Neural cell (in vitro differentiated cells): ENCODE data around the gene GSTM5. TPM values are rescaled to one million over a fixed set of nuclear protein-coding genes. Genes with fewer than 3 reads are reported as not detected.
"Not testable (repeated sequence)": the region's sequence is repeated elsewhere in the genome, so short reads cannot be mapped to it uniquely, and the experiment has no call there.

Experiments
- H2AFZ ChIP-seq: fragments of 200-600, 300-800 bp; sonication (generic), shearing (Covaris generic); 2 replicates; pipeline ENCODE4 v1.6.0; 2014; ENCODE audit warnings: low read depth, mild to moderate bottlenecking, antibody characterized with exemption, low read length, moderate library complexity
- H3F3A ChIP-seq: fragments of 200-600 bp; shearing (Covaris generic); 2 replicates; pipeline ENCODE4 v1.6.1; 2016; ENCODE audit warnings: mild to moderate bottlenecking, moderate library complexity, mixed read lengths, antibody characterized with exemption, low read length; ENCODE audit not compliant: insufficient read depth, poor library complexity, severe bottlenecking
- H3K27ac ChIP-seq: fragments of 200-600, 300-800 bp; sonication (generic), shearing (Covaris generic); 2 replicates; pipeline ENCODE4 v1.5.1; 2014; ENCODE audit warnings: mild to moderate bottlenecking, low read length, moderate library complexity
- H3K27me3 ChIP-seq: fragments of 300-800, 200-600 bp; sonication (generic), shearing (Covaris generic); 2 replicates; pipeline ENCODE4 v1.6.0; 2014; ENCODE audit warnings: mild to moderate bottlenecking, low read depth, low read length, moderate library complexity; ENCODE audit not compliant: insufficient read depth
- H3K36me3 ChIP-seq: fragments of 300-800, 200-600 bp; sonication (generic), shearing (Covaris generic); 2 replicates; pipeline ENCODE4 v1.5.1; 2014; ENCODE audit warnings: mild to moderate bottlenecking, antibody characterized with exemption, low read length, moderate library complexity; ENCODE audit not compliant: insufficient read depth
- H3K4me2 ChIP-seq: fragments of 300-800, 200-600 bp; sonication (generic), shearing (Covaris generic); 2 replicates; pipeline ENCODE4 v1.6.0; 2014; ENCODE audit warnings: mild to moderate bottlenecking, low read length
- H3K4me3 ChIP-seq: fragments of 300-800, 200-600 bp; sonication (generic), shearing (Covaris generic); 2 replicates; pipeline ENCODE4 v1.5.1; 2014; ENCODE audit warnings: mild to moderate bottlenecking, low read length, moderate library complexity
- H3K79me2 ChIP-seq: fragments of 200-600 bp; shearing (Covaris generic); replicated peaks from 2 replicates; pipeline ENCODE4 v1.6.0; 2014; ENCODE audit warnings: mild to moderate bottlenecking, low read length, moderate library complexity; ENCODE audit not compliant: insufficient read depth
- H3K9ac ChIP-seq: fragments of 300-800, 200-600 bp; sonication (generic), shearing (Covaris generic); 2 replicates; pipeline ENCODE4 v1.6.1; 2016; ENCODE audit warnings: mild to moderate bottlenecking, low read length, mixed read lengths
- H3K9me2 ChIP-seq: fragments of 200-600 bp; shearing (Covaris generic); 2 replicates; pipeline ENCODE4 v1.6.1; 2016; ENCODE audit warnings: mild to moderate bottlenecking, low read length, mixed read lengths; ENCODE audit not compliant: insufficient read depth
- H3K9me3 ChIP-seq: fragments of 200-600, 300-800 bp; sonication (generic), shearing (Covaris generic); 2 replicates; pipeline ENCODE4 v1.6.1; 2016; ENCODE audit warnings: mild to moderate bottlenecking, mixed run types, low read length, moderate library complexity, mixed read lengths
- H4K20me1 ChIP-seq: fragments of 200-600 bp; shearing (Covaris generic); 2 replicates; pipeline ENCODE4 v1.6.1; 2016; ENCODE audit warnings: mild to moderate bottlenecking, mixed run types; ENCODE audit not compliant: insufficient read depth
- EP300 ChIP-seq: fragments of 450-650 bp; conservative IDR thresholded peaks from 2 replicates; pipeline ENCODE4 v1.6.1; 2014; ENCODE audit warnings: antibody characterized with exemption, mild to moderate bottlenecking, moderate library complexity; ENCODE audit not compliant: poor library complexity, severe bottlenecking
- EZH2 ChIP-seq: fragments of 200-600, 300-800 bp; shearing (Covaris generic), sonication (generic); IDR thresholded peaks from 2 replicates; pipeline ENCODE4 v1.6.1; 2014; ENCODE audit warnings: antibody characterized with exemption, low read length, borderline replicate concordance, mild to moderate bottlenecking; ENCODE audit not compliant: insufficient read depth, poor library complexity, severe bottlenecking
- MXI1 ChIP-seq: fragments of 450-650 bp; conservative IDR thresholded peaks from 2 replicates; pipeline ENCODE4 v1.6.1; 2014; ENCODE audit warnings: antibody characterized with exemption, mild to moderate bottlenecking; ENCODE audit not compliant: poor library complexity, severe bottlenecking
- POLR2AphosphoS5 ChIP-seq: IDR thresholded peaks from 2 replicates; pipeline ENCODE4 v1.6.1; 2012
- SMC3 ChIP-seq: fragments of 450-650 bp; conservative IDR thresholded peaks from 2 replicates; pipeline ENCODE4 v1.6.1; 2014; ENCODE audit warnings: antibody characterized with exemption, mild to moderate bottlenecking, moderate library complexity; ENCODE audit not compliant: poor library complexity
- polyA plus RNA-seq: library from polyadenylated mRNA; depleted of rRNA; stranded (reverse); fragments of >200 nt; gene quantifications from 2 replicates; pipeline ENCODE4 v1.2.3, GENCODE V29; 2014
- TF ChIP-seq, protein P1 (sequence below): fragments of 450-650 bp; IDR thresholded peaks from 2 replicates; pipeline ENCODE4 v1.5.1; 2014; ENCODE audit warnings: antibody characterized with exemption, mild to moderate bottlenecking, moderate library complexity; ENCODE audit not compliant: poor library complexity, severe bottlenecking
- TF ChIP-seq, protein P2 (sequence below): IDR thresholded peaks from 2 replicates; pipeline ENCODE4 v1.6.1; 2012; ENCODE audit warnings: borderline replicate concordance

Gene GSTM5
- polyA plus RNA-seq, 1 donor from 2014 or later: not detected

DNA sequence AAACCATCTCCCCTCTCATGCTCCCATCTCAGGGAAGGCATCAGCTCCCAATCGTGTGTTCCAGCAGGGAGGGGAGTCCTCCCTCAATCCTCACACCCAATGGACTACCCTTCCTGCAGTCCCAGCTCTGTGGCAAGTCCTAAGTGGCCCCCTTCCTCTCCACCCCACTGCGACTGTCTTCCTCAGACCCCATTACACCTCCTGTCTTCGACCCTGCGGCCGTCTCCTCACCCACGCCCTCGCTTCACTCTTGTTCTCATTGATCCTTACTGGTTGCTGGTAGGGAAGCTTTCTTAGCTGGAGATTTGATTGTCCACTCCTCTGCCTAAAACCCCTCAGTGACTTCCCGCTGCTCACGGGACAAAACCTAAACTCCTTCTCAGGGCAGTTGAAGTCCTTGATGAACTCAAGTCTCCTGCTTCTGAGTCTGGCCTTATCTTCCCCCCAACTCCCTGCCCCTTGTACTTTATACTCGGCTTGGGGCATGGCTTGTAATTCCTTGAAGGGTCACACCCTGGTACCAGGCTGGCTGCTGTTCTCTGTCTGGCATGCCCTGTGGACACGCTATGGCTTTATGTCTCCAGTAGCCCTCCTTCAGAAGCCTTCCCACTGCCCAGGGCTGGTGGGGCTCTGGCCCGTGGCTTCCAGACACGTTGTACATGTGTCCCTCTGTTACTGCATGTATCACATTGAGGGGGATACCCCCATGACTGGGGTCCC lies 54.0 kb downstream of the GSTM5 start:
- Histone ChIP-seq H3K9ac (no peak overlapping the region), H3K36me3 (no peaks in the 10 kb centered on the region), H3K9me2 (no peaks in the 10 kb centered on the region), H3K4me2 (no peak overlapping the region), H3F3A (no peaks in the 10 kb centered on the region), H3K4me3 (no peak overlapping the region), H4K20me1 (no peaks in the 10 kb centered on the region), H3K9me3 (no peaks in the 10 kb centered on the region), H3K79me2 (no peaks in the 10 kb centered on the region), H2AFZ (no peak overlapping the region), H3K27ac (no peak overlapping the region), H3K27me3 (no peaks in the 10 kb centered on the region)
- TF ChIP-seq EP300: no peak
- TF ChIP-seq, protein P1, sequence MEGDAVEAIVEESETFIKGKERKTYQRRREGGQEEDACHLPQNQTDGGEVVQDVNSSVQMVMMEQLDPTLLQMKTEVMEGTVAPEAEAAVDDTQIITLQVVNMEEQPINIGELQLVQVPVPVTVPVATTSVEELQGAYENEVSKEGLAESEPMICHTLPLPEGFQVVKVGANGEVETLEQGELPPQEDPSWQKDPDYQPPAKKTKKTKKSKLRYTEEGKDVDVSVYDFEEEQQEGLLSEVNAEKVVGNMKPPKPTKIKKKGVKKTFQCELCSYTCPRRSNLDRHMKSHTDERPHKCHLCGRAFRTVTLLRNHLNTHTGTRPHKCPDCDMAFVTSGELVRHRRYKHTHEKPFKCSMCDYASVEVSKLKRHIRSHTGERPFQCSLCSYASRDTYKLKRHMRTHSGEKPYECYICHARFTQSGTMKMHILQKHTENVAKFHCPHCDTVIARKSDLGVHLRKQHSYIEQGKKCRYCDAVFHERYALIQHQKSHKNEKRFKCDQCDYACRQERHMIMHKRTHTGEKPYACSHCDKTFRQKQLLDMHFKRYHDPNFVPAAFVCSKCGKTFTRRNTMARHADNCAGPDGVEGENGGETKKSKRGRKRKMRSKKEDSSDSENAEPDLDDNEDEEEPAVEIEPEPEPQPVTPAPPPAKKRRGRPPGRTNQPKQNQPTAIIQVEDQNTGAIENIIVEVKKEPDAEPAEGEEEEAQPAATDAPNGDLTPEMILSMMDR: no peak
- TF ChIP-seq MXI1: no peak
- TF ChIP-seq, protein P2, sequence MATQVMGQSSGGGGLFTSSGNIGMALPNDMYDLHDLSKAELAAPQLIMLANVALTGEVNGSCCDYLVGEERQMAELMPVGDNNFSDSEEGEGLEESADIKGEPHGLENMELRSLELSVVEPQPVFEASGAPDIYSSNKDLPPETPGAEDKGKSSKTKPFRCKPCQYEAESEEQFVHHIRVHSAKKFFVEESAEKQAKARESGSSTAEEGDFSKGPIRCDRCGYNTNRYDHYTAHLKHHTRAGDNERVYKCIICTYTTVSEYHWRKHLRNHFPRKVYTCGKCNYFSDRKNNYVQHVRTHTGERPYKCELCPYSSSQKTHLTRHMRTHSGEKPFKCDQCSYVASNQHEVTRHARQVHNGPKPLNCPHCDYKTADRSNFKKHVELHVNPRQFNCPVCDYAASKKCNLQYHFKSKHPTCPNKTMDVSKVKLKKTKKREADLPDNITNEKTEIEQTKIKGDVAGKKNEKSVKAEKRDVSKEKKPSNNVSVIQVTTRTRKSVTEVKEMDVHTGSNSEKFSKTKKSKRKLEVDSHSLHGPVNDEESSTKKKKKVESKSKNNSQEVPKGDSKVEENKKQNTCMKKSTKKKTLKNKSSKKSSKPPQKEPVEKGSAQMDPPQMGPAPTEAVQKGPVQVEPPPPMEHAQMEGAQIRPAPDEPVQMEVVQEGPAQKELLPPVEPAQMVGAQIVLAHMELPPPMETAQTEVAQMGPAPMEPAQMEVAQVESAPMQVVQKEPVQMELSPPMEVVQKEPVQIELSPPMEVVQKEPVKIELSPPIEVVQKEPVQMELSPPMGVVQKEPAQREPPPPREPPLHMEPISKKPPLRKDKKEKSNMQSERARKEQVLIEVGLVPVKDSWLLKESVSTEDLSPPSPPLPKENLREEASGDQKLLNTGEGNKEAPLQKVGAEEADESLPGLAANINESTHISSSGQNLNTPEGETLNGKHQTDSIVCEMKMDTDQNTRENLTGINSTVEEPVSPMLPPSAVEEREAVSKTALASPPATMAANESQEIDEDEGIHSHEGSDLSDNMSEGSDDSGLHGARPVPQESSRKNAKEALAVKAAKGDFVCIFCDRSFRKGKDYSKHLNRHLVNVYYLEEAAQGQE: no peak
- TF ChIP-seq EZH2: no peak
- TF ChIP-seq SMC3: no peak
- no peak for TF ChIP-seq POLR2AphosphoS5

DNA sequence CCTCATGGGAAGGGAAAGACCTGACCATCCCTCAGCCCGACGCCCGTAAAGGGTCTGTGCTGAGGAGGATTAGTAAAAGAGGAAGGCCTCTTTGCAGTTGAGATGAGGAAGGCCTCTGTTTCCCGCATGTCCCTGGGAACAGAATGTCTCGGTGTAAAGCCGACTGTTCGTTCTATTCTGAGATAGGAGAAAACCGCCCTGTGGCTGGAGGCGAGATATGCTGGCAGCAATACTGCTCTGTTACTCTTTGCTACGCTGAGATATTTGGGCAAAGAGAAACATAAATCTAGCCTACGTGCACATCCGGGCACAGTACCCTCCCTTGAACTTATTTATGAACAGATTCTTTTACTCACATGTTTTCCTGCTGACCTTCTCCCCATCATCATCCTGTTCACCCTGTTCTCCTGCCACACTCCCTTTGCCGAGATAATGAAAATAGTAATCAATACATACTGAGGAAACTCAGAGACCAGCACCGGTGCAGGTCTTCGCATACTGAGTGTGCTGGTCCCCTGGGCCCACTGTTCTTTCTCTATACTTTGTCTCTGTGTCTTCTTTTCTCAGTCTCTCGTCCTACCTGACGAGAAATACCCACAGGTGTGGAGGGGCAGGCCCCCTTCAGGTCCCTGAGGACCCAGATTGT lies 55.1 kb downstream of the GSTM5 start:
- not testable (repeated sequence) for H3K27ac ChIP-seq, H3K79me2 ChIP-seq, H3K9ac ChIP-seq, H3K27me3 ChIP-seq, H4K20me1 ChIP-seq, H3K9me3 ChIP-seq, H3K4me3 ChIP-seq, H3F3A ChIP-seq, H3K4me2 ChIP-seq, H3K36me3 ChIP-seq, H3K9me2 ChIP-seq, H2AFZ ChIP-seq

Other genes with a start within 250 kb of the GSTM5 start
- gene SYPL2, start 245.7 kb upstream of the GSTM5 start, polyA plus RNA-seq: not detected in 2 replicates
- 14.3 and 16.9 TPM in 2 replicates for gene ATXN7L2, start 228.3 kb upstream of the GSTM5 start, polyA plus RNA-seq
- gene CYB561D1, start 218.2 kb upstream of the GSTM5 start, polyA plus RNA-seq: 7.2 and 9.2 TPM in 2 replicates
- 12.0 and 12.6 TPM in 2 replicates for gene AMIGO1, start 202.5 kb upstream of the GSTM5 start, polyA plus RNA-seq
- 9.7 and 13.2 TPM in 2 replicates for gene GPR61, start 172.4 kb upstream of the GSTM5 start, polyA plus RNA-seq
- gene GNAI3, start 163.6 kb upstream of the GSTM5 start, polyA plus RNA-seq: 10.6 and 10.9 TPM in 2 replicates
- gene GNAT2, start 92.6 kb upstream of the GSTM5 start, polyA plus RNA-seq: 1.5 TPM in 1 of 2 replicates, not detected in the other
- 104 and 111 TPM in 2 replicates for gene AMPD2, start 92.4 kb upstream of the GSTM5 start, polyA plus RNA-seq
- 0.06 and 0.71 TPM in 2 replicates for gene GSTM4, start 56.2 kb upstream of the GSTM5 start, polyA plus RNA-seq
- gene GSTM2, start 44.2 kb upstream of the GSTM5 start, polyA plus RNA-seq: 6.8 and 10.2 TPM in 2 replicates
- not detected in 2 replicates for gene GSTM1, start 24.4 kb upstream of the GSTM5 start, polyA plus RNA-seq
- 150 and 195 TPM in 2 replicates for gene GSTM3, start 28.8 kb downstream of the GSTM5 start, polyA plus RNA-seq
- not detected in 2 replicates for gene EPS8L3, start 51.7 kb downstream of the GSTM5 start, polyA plus RNA-seq
- 0.08 and 0.30 TPM in 2 replicates for gene CSF1, start 198.6 kb downstream of the GSTM5 start, polyA plus RNA-seq